ENCODE data around the gene KBTBD7. TPM values are rescaled to one million over a fixed set of nuclear protein-coding genes. Genes with fewer than 3 reads are reported as not detected.

Gene KBTBD7
- total and polyA plus RNA-seq, 2 of the 13 experiments (the other 11 are each of a cell fraction or from before 2014, with no cell fraction given) = 3.6 to 9.0 TPM

GRCh38 chr13:41156620-41157019 lies 37.7 kb downstream of the KBTBD7 start (continued):
- no peak for TF ChIP-seq MAFG (CRISPR knock-in tag; IDR thresholded peaks at IDR 0.05)
- no peak for TF ChIP-seq DBP (CRISPR knock-in tag; IDR thresholded peaks at IDR 0.05; ENCODE audit: not compliant biosample characterization)
- no peak for TF ChIP-seq TMF1 (CRISPR knock-in tag; IDR thresholded peaks at IDR 0.05; ENCODE audit: low read depth)
- no peak for TF ChIP-seq ZNF569 (CRISPR knock-in tag; IDR thresholded peaks at IDR 0.05; ENCODE audit: borderline replicate concordance)
- no peak for TF ChIP-seq TBP (CRISPR knock-in tag; IDR thresholded peaks at IDR 0.05)
- TF ChIP-seq ISL2 (CRISPR knock-in tag; IDR thresholded peaks at IDR 0.05) = no peak

GRCh38 chr13:41154042-41154441 lies 40.3 kb downstream of the KBTBD7 start:
- ATAC-seq (no peak), FAIRE-seq (no peak), DNase-seq (ENCODE audit: low spot score) (no peak)
- H3K36me3 ChIP-seq (replicated peaks in 1 of 2; ENCODE audit: control insufficient read depth in 1 of 2, insufficient read depth in 2 of 2, low read length in 2 of 2) = no peaks in the 10 kb centered on the region
- H3K4me2 ChIP-seq (ENCODE audit: low read depth, low read length) = no peak overlapping the region
- H2AFZ ChIP-seq (ENCODE audit: low read length) = no peak overlapping the region
- no peak overlapping the region for H3K9ac ChIP-seq (ENCODE audit: insufficient read depth, low read depth, low read length)
- in situ Hi-C loops (cut with HindIII; ENCODE audit: extremely low pct_ligation_motif_present, low pct_unique_long_range_greater_than_20kb) (no loop called here), intact Hi-C loops (cut with micrococcal nuclease; ENCODE audit: unreplicated experiment) (no loop called here)
- no peaks in the 10 kb centered on the region for H3K27me3 ChIP-seq (ENCODE audit: control insufficient read depth in 1 of 2, insufficient read depth in 2 of 2, low read length in 2 of 2)
- no peak overlapping the region for H3K27ac ChIP-seq (ENCODE audit: extremely low read length, insufficient read depth, low read length)
- no peaks in the 10 kb centered on the region for H3K4me1 ChIP-seq (ENCODE audit: insufficient read depth, low read length)
- ChIA-PET CTCF (ENCODE audit: low intra/inter-chr PET ratio, low total read pairs) (no interaction called here), POLR2A (no interaction called here)
- no TSS peak for BruUV-seq (replicated peaks)
- no peaks in the 10 kb centered on the region for H3K79me2 ChIP-seq (ENCODE audit: insufficient read depth, low read length)
- TF ChIP-seq MAFK (conservative IDR thresholded peaks at IDR 0.05 in 1 of 2, IDR thresholded peaks at IDR 0.05 in 1 of 2; ENCODE audit: low read length in 2 of 2) (peak; percentile 23 to 76; a peak in 2 of 4 replicates), ZNF790 (CRISPR knock-in tag; IDR thresholded peaks at IDR 0.05; ENCODE audit: borderline replicate concordance) (no peak), PBX2 (CRISPR knock-in tag; IDR thresholded peaks at IDR 0.05) (no peak), ZFY (CRISPR knock-in tag; IDR thresholded peaks at IDR 0.05) (no peak), ZFP36L1 (CRISPR knock-in tag; IDR thresholded peaks at IDR 0.05) (no peak), MAFF (IDR thresholded peaks at IDR 0.05; ENCODE audit: low read depth, low read length) (peak; percentile 68), HNRNPL (IDR thresholded peaks at IDR 0.05; ENCODE audit: low read depth, low read length) (no peak), ZNF614 (CRISPR knock-in tag; IDR thresholded peaks at IDR 0.05; ENCODE audit: borderline replicate concordance) (no peak), HDAC2 (CRISPR knock-in tag; IDR thresholded peaks at IDR 0.05) (no peak), SRSF1 (optimal IDR thresholded peaks at IDR 0.05; ENCODE audit: low read depth, low read length) (no peak), ZNF781 (CRISPR knock-in tag; IDR thresholded peaks at IDR 0.05; ENCODE audit: borderline replicate concordance, not compliant biosample characterization) (no peak), ATF2 (CRISPR knock-in tag; IDR thresholded peaks at IDR 0.05) (no peak), SMYD3 (CRISPR knock-in tag; IDR thresholded peaks at IDR 0.05) (no peak), NBN (conservative IDR thresholded peaks at IDR 0.05) (no peak)
- no peaks in the 10 kb centered on the region for H4K20me1 ChIP-seq (ENCODE audit: insufficient read depth, low read length)
- peaks cover 37% of the 10 kb centered on the region for H3K9me3 ChIP-seq (ENCODE audit: low read length)
- H3K4me3 ChIP-seq (replicated peaks in 1 of 3; ENCODE audit: insufficient read depth in 1 of 3, low read depth in 2 of 3, low read length in 3 of 3) = no peak overlapping the region
